NCI-H345 treated with DMSO at 0.1 percent for 48 hours (cell line): Measurements from ENCODE around the gene CHMP1A.

Experiments used
- DNase-seq: peaks from one replicate; lab custom pipeline; 2025; ENCODE audit not compliant: unreplicated experiment; lab: John Stamatoyannopoulos, UW

The CHMP1A gene

DNA sequence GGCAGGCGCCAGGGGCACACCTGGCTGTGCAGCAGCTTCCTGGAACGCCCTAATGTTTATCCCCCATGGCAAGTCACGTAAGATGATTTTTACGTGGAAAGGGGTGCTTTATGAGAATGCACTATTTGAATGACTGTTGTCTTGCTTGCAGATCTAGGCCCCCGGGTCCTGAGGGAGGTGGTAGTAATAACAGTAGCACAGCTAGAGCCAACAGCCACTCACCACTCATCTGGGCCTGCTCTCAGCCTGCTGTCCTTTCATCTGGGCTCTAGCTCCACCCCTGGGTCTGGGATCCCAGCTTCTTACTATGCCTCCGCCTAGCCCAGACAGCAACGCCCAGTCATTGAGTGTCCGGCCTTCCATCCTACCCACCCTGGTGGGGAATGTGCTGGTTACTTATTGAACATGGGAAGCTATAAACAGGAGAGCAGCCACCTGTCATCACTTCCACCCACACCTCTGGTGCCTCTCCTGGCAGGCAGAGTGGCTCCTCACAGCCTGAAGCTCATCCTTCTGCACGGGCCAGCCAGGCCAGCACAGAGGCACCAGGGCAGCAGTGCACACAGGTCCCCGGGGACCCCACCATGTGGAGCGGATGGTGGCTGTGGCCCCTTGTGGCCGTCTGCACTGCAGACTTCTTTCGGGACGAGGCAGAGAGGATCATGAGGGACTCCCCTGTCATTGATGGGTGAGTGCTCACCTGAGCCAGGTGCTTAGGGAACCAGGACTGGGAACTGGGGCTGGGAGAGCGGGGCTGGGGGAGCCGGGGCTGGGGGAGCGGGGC is 27.5 kb downstream of the CHMP1A start:
- no peak for DNase-seq

DNA sequence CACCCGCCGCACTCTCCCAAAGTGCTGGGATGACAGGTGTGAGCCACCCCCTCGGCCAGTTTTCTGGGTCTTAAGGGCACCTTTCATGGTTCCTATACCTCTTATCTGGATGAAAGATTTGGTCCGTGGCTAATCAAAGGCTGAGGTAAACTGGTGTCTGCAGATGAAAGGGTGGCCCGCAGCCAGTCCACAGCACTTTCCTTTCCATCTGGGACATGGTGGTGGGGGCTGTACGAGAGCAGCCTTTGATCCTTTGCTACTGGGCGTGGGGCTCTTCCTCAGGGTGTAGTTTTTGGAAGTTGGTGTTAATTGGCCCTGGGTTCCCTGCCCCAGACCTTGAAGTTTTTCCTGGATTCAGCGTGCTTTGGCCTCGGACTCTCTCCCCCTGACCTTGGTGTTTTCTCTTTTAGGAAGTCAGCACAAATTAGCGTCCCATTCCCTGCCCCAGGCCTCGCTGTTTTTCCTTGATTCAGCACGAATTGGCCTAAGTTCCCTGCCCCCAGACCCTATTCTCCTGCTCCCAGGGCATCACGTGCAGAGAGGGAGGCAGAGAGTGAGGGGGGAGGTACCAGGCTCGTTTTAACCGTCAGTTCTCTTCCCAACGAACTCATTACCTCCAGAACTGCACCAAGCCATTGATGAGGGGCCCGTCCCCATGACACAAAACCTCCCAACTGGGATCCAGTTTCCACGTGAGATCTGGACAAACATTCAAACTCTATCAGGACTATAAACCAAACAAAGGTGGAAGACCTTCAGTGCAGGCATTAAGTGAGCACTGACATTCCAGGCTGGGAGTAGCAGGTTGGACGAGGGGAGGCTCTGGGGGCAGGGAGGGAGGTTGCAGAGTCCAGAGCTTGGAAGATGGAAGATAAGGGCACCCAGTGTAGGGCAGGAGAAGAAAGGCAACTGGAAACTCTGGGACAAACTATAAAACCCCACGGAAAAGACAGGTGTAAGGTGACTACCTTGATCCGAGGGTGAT is 32.4 kb downstream of the CHMP1A start:
- no peak for DNase-seq

DNA sequence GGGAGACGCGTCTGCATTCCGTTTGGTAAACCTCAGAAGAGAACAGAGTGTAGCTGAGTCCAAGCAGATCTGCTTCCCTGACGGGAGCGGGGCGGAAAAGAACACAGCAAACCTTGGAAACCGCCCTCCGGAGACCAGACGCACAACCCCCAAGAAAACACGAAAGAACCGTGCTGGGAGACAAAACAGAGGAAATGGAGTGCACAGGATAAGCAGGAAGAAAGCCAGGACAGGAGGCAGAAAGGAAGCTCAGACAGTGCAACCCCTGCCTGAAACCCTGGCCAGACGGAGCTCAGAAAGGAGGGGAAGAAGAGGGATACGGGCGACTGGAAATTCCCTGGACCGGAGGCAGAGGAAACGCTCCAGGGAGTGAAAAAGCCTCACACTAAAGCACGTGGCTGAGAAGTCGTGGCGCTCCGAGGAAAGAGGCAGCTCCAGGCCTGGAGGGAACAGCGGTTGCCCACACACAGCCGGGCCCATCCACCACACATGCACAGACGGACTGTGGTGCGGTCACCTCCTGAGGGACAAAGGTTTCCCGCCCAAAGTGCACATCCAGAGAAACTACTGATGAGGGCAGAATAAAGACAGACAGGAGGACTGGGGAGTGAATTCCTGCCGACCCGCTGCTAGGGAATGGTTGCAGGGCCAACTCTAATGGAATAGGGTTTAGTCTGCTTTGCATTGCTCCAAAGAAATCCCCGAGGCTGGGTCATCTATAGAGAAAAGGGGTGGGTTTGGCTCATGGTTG is 33.8 kb downstream of the CHMP1A start:
- DNase-seq, result no peak

DNA sequence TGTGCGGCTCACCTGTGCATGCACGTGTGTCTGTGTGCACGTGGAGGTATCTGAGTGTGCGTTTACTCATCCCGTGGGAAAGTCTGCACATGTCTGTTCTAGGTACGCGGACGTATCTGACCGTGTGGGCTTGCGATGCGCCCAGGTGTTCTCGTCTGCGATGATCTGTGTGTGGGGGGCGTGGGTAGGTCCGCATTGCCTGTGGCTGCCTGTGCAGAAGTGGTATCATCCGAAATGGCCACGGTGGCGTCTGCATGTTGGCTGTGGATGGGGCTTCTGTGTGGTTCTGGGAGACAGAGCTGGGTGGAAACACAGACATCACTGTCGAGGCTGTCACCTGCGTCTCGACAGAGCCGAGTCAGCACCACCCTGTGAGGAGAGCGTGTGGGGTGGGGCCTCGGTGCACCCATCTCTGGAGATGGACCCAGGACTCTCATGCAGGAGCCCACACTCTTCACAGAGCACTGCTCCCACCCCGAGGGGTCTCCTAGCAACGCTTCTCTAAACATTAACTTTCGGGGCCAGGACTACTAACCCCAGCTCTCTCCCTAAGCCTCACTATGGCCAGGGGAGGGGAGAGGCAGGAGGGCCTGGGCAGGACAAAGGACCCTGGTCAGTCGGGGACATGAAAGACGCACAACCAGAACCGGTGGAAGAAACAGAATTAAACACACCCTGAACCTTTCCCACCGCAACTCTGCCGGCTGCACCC is 35.7 kb downstream of the CHMP1A start:
- no peak for DNase-seq

DNA sequence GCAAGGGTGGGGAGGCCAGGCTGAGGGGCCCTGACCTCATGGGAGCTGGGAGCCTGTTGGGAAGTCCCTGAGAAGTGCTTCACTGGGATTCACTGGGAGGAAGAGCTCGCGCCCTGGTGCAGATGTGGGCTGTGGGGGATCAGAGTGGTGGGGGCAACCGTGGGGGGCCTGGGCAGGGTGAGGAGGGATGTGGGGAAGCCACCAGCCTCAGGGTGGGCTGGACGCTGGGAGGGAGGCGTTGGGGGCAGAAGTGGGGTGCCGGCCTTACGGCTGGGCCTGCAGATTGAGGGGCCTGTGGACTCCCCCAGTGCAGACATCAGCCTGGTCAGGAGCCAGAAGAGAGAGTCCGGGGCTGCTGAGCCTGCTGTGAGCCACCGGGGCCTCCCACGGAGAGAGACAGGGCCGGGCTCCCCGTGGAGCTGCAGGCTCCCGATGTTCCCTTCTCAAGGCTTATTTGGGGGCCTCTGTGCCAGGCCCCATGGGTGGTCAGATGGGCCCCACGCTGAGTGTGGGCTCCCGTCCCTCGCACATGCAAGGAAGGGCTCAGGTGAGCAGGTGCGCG is 36.3 kb downstream of the CHMP1A start:
- DNase-seq, result no peak

DNA sequence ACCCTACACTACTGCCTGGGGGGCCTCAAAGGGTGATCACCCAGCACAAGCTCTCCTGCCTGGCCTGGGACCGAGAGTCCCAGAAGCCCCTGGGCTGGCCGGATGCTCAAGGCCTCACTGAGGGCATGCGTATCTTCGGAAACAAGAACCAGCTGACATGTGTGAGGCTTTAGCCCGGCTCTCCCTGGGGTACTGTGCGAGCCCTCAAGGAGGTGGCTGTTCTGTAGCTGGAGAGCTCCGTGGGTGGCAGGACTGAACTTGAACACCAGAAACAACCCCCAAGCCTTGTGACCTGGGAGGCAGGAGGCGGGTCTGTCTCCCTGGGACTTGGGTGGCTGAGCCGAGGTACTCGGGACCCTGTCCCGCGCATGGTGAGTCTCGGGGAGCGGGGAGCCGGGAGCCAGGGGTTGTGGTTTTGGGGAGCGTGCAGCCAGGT is 37.1 kb downstream of the CHMP1A start:
- DNase-seq, result no peak

DNA sequence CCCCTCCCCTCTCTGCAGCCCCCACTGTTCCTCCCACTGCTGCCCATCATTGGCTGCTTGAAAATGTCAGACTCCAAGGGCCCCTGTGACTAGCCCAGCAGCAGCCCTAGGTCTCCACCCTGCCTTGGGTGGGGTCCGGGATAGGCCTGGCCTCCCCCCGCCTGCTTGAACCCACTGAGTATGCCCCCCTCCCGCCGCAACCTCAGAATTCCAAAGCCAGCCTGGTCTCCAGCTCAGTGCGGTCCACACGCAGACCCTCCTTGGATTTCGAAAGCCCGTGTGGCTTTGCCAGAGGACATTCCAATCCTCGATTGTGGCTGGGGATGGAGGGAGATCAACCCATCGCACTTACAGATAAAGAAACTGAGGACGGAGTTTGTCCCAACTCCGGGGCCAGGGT is 37.7 kb downstream of the CHMP1A start:
- no peak for DNase-seq

DNA sequence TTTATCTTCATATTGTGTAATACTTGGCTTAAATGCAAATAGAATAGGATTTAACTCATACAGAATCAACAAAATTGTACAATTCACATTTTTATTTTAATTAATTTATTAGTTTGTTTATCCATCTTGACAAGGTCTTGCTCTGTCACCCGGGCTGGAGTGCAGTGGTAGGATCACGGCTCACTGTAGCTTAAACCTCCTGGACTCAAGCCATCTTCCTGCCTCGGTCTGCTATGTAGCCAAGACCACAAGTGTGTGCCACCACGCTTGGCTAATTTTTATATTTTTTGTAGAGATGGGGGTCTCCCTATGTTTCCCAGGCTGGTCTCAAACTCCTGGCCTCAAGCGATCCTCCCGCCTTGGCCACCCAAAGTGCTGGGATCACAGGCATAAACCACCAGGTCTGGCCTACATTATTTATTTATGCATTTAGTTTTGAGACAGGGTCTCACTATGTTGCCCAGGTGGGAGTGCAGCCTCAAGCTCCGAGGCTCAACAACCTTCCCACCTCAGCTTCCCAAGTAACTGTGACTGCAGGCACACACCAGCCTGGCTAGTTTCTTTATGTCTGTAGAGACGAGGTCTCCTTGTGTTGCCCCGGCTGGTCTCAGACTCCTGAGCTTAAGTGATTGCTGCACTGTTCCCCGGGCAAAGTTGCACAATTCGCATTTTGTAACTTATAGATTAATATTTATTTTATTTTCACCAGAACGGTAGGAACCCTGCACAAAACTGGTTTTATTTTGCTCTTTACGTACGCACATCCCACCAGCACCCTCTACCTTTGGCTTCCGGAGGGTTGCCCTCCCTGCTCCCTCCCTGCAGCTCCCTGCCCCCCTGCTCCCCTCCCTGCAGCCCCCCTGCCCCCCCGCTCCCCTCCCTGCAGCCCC is 39.2 kb downstream of the CHMP1A start:
- DNase-seq, result no peak

DNA sequence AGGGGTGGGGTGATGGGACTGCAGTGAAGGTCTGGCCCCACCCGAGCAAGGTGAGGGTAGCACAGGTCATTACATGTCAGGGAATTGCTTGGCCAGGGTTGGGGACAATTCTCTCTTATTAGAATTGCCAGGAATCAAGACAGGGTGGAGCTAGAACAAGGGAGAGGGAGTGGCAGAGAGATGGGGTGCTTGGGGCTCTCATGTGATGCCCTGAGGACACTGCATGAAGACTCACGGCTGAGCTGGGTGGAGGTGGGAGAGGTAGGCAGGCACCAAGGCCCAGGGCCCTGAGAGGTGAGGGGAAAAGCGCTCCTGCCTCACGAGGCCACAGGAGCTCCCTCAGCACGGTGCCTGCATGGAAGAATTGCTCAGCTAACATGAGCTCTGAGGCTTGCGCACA is 40.5 kb downstream of the CHMP1A start:
- DNase-seq, result no peak

DNA sequence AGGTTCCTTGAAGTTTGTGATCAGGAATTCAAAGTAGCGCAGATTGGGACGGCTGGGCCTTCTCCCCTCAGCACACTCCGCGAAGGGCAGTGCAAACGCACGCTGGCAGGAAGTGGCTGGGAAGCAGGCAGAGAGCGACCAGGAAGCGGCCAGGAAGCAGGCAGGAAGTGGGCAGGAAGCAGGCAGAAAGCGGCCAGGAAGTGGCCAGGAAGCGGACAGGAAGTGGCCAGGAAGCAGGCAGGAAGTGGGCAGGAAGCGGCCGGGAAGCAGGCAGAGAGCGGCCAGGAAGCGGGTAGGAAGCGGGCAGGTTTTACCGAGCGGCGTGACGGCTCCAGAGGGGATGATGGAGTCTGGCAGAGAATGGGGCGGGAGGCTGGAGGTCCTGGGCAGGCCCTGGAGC is 40.9 kb downstream of the CHMP1A start:
- DNase-seq, result no peak

DNA sequence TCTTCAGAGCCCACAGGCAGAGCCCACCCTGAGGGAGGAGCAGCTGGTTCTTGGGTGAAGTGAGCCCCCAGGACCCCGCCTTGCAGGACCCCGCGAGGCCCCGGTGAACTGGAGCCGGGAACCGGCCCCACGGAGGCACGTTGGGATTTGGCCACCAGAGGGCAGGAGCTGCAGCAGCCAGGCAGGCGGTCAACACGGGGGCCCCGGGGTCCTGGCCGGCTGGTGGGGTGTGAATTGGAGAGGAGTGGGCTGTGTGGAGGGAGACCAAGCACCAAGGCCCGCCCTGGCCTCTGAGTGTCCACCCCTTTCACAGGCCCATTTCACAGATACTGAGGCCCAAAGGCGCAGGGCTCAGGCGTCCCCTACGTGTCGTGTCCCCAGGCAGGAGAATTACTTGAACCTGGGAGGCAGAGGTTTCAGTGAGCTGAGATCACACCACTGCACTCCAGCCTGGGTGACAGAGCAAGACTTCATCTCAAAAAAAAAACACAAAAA is 41.9 kb downstream of the CHMP1A start:
- DNase-seq, result no peak

DNA sequence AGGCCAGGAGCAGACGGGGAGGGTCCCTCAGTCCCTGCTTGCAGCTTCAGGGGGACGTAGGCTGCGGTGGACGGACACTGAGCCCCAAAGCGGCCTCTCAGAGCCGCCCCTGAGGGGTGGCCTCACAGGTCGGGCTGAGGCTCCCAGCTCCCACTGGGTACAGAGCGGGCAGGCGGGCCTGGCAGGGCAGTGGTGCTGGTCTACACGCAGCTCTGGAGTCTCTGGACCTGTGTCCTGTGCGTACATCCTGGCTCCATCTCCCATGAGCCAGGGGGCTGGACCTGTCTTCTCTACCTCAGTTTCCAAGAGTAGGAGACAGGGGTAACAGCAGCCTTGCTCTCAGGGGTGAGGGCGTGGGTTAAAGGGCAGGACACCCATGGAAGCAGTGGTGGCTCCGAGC is 42.3 kb downstream of the CHMP1A start:
- DNase-seq, result no peak

DNA sequence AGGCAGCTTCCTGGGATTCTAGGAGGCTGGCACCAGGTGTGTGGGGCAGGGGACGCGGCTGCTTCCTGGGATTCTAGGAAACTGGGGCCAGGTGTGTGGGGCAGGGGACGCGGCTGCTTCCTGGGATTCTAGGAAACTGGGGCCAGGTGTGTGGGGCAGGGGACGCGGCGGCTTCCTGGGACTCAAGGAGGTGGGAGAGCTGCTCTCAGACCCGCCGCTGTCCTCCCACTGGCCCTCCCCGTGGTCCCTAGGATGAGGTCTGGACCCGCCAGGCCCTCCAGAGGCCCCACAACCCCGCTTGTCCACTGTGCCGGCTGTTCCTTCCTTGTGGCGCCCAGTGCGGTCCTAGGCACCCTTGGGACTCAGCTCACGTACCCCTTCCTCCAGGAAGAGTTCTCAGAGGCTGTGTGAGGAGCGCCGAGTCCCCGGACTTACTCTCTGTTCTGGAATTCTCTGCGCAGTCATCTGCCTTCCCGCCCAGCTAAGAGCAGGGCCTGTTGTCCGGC is 43.5 kb downstream of the CHMP1A start:
- no peak for DNase-seq

DNA sequence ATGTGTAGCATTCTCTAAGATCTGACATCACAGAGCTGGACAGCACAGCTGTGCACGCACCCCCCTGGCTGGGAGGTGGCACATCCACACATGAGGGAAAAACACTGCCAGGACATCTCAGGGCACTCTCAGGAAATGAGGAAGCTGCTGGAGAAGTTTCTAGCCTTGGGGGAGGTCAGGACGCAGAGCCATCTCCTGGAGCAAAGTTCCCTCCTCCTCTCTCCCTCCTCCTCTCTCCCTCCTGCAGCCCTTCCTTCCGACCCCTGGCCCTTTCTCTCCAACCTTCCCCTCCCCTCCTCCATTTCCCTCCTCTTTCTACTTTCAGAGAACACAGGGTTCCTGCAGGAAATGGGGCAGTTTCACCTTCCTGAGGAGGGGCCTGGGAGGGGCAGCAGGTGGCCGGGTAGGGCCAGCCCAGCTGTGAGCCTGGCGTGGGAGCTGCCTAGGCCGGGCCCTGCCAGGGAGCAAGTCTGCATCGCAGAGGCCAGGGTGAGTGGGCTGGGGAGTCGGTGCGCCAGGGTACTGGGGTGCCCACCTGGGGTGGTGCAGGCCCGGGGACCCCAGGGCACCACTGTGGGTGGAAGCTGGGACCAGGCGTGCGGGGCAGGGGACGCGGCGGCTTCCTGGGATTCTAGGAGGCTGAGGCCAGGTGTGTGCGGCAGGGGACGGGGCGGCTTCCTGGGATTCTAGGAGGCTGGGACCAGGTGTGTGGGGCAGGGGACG is 44.1 kb downstream of the CHMP1A start, which contains the start of gene DPEP1:
DPEP1 (plus strand) TSS at position 412 of the 723 bp plus-strand sequence. CDS start 16,769 bp downstream, outside the sequence.
- DNase-seq, result no peak

DNA sequence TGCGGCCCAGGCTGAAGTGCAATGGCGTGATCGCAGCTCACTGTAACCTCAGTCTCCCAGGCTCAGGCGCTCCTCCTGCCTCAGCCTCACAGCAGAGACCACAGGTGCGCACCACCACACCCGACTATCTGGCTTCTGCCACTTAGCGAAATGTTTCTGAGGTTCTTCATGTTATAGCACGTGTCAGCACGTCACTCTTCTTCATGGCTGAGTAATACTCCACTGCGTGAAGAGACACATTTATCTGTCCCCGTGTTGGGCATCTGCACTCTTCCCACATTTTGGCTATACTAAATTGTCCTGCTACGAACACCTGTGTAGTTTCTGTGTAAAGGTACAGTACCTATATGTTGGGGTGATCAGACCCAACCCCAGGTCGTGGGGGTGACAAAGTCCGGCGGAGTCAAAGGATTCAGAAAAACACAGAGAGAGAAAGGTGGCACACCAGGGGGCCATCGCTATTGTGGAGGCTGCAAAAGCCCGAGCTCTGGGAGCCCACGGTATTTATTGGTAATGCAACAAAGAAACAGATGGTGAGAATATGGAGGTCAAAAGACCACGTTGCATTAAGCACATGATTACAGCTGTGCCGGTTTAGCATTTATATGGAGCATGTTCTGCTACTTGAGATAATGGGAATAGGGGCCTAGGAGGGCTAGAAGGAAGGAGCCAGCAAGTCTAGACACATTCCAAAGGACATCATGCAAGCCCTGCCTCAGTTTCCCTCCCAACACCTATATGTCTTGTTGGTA is 44.9 kb downstream of the CHMP1A start:
- DNase-seq, result no peak

DNA sequence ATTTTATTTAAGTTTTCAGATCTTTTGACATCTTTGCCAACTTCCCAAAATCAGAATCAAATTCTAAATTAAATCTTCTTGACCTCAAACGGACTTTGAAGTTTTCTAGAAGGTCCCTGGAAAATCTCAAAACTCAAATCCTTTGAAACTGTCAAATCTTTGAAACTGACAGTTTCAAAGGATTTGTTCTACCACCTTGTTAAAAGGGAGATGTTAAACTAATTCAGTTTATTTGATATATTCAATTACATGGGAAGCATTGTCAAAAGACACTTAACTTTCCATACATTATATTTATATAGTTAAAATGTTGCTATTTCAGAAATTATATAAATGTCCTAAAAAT is 47.4 kb downstream of the CHMP1A start:
- DNase-seq, result no peak

DNA sequence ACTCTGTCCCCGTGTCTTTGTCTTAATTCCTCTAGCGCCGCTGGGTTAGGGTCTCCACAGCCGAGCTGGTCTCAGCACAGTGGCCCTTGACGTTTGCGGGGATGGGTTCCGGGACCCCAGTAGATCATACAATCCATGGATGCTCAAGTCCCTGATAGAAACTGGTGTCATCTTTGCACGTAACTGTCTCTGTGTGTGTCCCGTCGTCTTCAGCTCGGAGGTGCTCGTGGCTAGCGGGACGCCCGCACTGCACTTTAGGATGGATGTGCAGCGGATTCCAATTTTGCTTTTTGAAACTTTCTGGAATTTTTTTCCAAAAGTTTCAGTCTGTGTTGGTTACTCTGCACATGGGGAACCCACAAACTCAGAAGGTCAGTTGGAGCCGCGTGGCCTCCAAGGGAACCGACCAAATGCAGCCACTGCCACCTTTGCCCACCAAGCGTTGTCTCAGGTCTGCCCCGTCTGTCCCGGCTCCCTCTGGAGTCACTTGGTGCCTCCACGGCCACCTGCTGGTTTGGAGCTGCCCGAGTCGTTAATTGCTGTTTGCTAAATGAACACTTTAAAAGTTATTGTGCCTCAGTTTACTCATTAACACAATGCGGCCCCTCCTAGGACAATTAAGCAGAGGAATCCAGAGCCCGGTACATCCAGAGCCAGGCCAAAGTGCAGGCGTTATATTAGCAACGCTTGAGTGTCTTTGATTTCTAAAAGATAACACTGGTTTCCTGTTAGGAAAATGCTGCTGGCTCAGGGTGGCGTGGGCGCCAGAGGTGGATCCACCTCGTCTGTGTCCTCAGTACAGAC is 49.4 kb downstream of the CHMP1A start:
- no peak for DNase-seq
